ENCODE measurements around the gene CELF2. TPM values are rescaled to one million over a fixed set of nuclear protein-coding genes. Genes with fewer than 3 reads are reported as not detected.

The CELF2 gene
- total and polyA plus RNA-seq, 2 experiments from 2014 or later, result 16.6 to 26.9 TPM

DNA sequence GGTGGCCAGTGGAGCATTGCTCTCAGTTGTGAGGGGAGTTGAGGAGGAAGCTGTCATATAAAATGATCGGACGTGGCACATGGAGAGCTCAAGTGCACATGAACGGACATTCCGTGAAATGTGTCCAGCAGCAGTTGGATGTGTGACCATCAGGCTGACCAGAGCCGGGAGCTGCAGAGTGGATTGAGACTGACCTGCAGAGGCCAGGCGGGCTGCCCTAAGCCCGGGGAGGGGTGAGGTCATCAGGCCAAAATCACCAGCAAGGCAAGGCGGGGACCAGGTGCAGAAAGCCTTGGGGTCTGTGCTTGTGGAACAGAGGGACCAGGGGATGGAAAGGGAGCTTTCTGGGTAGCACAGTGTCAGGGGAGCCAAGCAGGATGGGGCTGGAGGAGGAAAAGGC, 279.5 kb downstream of the CELF2 start:
- Histone ChIP-seq H3K36me3 (replicated peaks; ENCODE audit: insufficient read depth, low read depth) (no peaks in the 10 kb centered on the region), H2AFZ (no peak overlapping the region), H3K79me2 (no peaks in the 10 kb centered on the region), H3K9me2 (replicated peaks; ENCODE audit: insufficient read depth) (no peaks in the 10 kb centered on the region), H3K9me3 (ENCODE audit: low read depth) (no peaks in the 10 kb centered on the region), H3K27ac (no peak overlapping the region), H3K27me3 (no peaks in the 10 kb centered on the region), H3K4me2 (no peak overlapping the region), H3K4me3 (no peak overlapping the region), H3K4me1 (ENCODE audit: insufficient read depth) (no peaks in the 10 kb centered on the region), H4K20me1 (ENCODE audit: insufficient read depth, poor library complexity, severe bottlenecking) (no peaks in the 10 kb centered on the region)
- WGBS (ENCODE audit: low lambda C conversion rate, missing lambda C conversion rate), result 92% methylated on average over 8 of the region's 8 CpGs
- TF ChIP-seq, protein P1, sequence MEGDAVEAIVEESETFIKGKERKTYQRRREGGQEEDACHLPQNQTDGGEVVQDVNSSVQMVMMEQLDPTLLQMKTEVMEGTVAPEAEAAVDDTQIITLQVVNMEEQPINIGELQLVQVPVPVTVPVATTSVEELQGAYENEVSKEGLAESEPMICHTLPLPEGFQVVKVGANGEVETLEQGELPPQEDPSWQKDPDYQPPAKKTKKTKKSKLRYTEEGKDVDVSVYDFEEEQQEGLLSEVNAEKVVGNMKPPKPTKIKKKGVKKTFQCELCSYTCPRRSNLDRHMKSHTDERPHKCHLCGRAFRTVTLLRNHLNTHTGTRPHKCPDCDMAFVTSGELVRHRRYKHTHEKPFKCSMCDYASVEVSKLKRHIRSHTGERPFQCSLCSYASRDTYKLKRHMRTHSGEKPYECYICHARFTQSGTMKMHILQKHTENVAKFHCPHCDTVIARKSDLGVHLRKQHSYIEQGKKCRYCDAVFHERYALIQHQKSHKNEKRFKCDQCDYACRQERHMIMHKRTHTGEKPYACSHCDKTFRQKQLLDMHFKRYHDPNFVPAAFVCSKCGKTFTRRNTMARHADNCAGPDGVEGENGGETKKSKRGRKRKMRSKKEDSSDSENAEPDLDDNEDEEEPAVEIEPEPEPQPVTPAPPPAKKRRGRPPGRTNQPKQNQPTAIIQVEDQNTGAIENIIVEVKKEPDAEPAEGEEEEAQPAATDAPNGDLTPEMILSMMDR (IDR thresholded peaks at IDR 0.05; ENCODE audit: poor library complexity), result no peak
- TF ChIP-seq EZH2phosphoT487 (IDR thresholded peaks at IDR 0.05; ENCODE audit: low read depth, severe bottlenecking, unreplicated experiment) (no peak), EZH2 (IDR thresholded peaks at IDR 0.05; ENCODE audit: borderline replicate concordance) (no peak)
- DNase-seq (ENCODE audit: low spot score), result no peak

DNA sequence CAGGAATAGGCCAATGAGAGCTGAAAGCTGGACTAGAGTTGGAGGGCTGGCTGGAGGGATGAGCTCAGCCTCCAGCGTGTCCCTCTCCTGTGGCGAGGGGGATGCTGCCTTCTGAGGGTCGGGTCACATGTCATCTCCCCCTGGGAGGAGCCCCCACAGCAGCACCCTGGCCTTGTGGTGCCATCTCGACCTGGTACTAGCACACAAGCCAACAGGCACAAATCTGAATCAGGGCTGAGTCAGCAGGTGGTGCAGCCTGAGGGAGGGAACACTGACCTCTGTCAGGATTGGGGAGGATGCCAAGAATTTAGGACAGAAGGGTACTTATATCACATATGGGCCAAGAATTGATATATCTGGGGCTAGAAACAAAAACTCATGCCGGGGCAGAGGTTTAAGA, 280.4 kb downstream of the CELF2 start:
- no peaks in the 10 kb centered on the region for H4K20me1 ChIP-seq (ENCODE audit: insufficient read depth, poor library complexity, severe bottlenecking)
- no peak overlapping the region for H3K4me3 ChIP-seq
- H3K27ac ChIP-seq, result no peak overlapping the region
- H3K4me1 ChIP-seq (ENCODE audit: insufficient read depth), result no peaks in the 10 kb centered on the region
- no peaks in the 10 kb centered on the region for H3K36me3 ChIP-seq (replicated peaks; ENCODE audit: insufficient read depth, low read depth)
- H3K27me3 ChIP-seq, result no peaks in the 10 kb centered on the region
- H3K9me3 ChIP-seq (ENCODE audit: low read depth), result no peaks in the 10 kb centered on the region
- no peak overlapping the region for H2AFZ ChIP-seq
- TF ChIP-seq, protein P1 (IDR thresholded peaks at IDR 0.05; ENCODE audit: poor library complexity), result no peak
- TF ChIP-seq EZH2phosphoT487 (IDR thresholded peaks at IDR 0.05; ENCODE audit: low read depth, severe bottlenecking, unreplicated experiment) (no peak), EZH2 (IDR thresholded peaks at IDR 0.05; ENCODE audit: borderline replicate concordance) (no peak)
- no peaks in the 10 kb centered on the region for H3K79me2 ChIP-seq
- H3K9me2 ChIP-seq (replicated peaks; ENCODE audit: insufficient read depth), result no peaks in the 10 kb centered on the region
- DNase-seq (ENCODE audit: low spot score), result no peak
- H3K4me2 ChIP-seq, result no peak overlapping the region
- 91% methylated on average over 5 of the region's 5 CpGs for WGBS (ENCODE audit: low lambda C conversion rate, missing lambda C conversion rate)

DNA sequence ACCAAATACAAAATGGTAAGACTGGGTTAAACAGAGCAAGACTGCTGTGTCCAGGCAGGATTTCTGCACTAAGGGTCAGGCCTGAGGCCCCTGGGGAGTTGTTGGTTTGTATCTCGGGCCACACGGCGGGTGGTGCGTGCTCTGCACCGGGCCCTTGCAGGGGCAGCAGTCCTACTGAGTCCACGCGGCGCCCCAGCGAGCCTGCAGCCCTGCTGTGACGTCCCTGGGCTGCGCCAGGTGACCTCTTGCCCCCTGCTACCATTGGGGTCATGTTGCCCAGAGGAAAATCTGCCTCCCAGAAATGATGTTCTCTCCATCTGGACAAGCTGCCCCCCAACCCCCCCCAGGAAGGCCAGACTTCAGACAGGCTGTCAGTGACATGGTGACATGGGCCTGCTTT, 281.5 kb downstream of the CELF2 start:
- Histone ChIP-seq H3K9me3 (ENCODE audit: low read depth) (no peaks in the 10 kb centered on the region), H3K27ac (no peak overlapping the region), H3K27me3 (no peaks in the 10 kb centered on the region), H2AFZ (no peak overlapping the region), H3K4me1 (ENCODE audit: insufficient read depth) (no peaks in the 10 kb centered on the region), H3K36me3 (replicated peaks; ENCODE audit: insufficient read depth, low read depth) (no peaks in the 10 kb centered on the region), H3K79me2 (no peaks in the 10 kb centered on the region), H3K4me3 (no peak overlapping the region), H4K20me1 (ENCODE audit: insufficient read depth, poor library complexity, severe bottlenecking) (no peaks in the 10 kb centered on the region), H3K4me2 (no peak overlapping the region), H3K9me2 (replicated peaks; ENCODE audit: insufficient read depth) (no peaks in the 10 kb centered on the region)
- TF ChIP-seq EZH2phosphoT487 (IDR thresholded peaks at IDR 0.05; ENCODE audit: low read depth, severe bottlenecking, unreplicated experiment) (no peak), EZH2 (IDR thresholded peaks at IDR 0.05; ENCODE audit: borderline replicate concordance) (no peak)
- no peak for DNase-seq (ENCODE audit: low spot score)
- 93% methylated on average over 11 of the region's 11 CpGs for whole genome bisulfite sequencing (ENCODE audit: low lambda C conversion rate, missing lambda C conversion rate)

- no peaks in the 10 kb centered on the region for H3K9me2 ChIP-seq (replicated peaks; ENCODE audit: insufficient read depth)
- H3K27me3 ChIP-seq, result no peaks in the 10 kb centered on the region
- no peaks in the 10 kb centered on the region for H3K36me3 ChIP-seq (replicated peaks; ENCODE audit: insufficient read depth, low read depth)
- no peaks in the 10 kb centered on the region for H3K4me1 ChIP-seq (ENCODE audit: insufficient read depth)
- no peak overlapping the region for H2AFZ ChIP-seq
- H4K20me1 ChIP-seq (ENCODE audit: insufficient read depth, poor library complexity, severe bottlenecking), result no peaks in the 10 kb centered on the region
- WGBS (ENCODE audit: low lambda C conversion rate, missing lambda C conversion rate), result 92% methylated on average over 8 of the region's 8 CpGs
- TF ChIP-seq EZH2 (IDR thresholded peaks at IDR 0.05; ENCODE audit: borderline replicate concordance), result no peak
- no peak for TF ChIP-seq EZH2phosphoT487 (IDR thresholded peaks at IDR 0.05; ENCODE audit: low read depth, severe bottlenecking, unreplicated experiment)
- TF ChIP-seq, protein P1 (IDR thresholded peaks at IDR 0.05; ENCODE audit: poor library complexity), result no peak
- H3K9me3 ChIP-seq (ENCODE audit: low read depth), result no peaks in the 10 kb centered on the region
- H3K79me2 ChIP-seq, result no peaks in the 10 kb centered on the region
- no peak overlapping the region for H3K4me2 ChIP-seq
- H3K4me3 ChIP-seq, result no peak overlapping the region
- DNase-seq (ENCODE audit: low spot score), result no peak
- H3K27ac ChIP-seq, result no peak overlapping the region
These were observed 282.4 kb downstream of the CELF2 start for GRCh38 chr10:11300026-11300425.

Measured in hepatocyte (in vitro differentiated cells).